TTC549 (cell line): ENCODE measurements around the gene DAPK2.
"Not testable (repeated sequence)": the region's sequence is repeated elsewhere in the genome, so short reads cannot be mapped to it uniquely, and the experiment has no call there.

Experiments
- FAIRE-seq: peaks from 2 replicates; lab custom pipeline; 2012; peaks lifted over from hg19 to GRCh38; lab: Jason Lieb, UNC

The DAPK2 gene

DNA sequence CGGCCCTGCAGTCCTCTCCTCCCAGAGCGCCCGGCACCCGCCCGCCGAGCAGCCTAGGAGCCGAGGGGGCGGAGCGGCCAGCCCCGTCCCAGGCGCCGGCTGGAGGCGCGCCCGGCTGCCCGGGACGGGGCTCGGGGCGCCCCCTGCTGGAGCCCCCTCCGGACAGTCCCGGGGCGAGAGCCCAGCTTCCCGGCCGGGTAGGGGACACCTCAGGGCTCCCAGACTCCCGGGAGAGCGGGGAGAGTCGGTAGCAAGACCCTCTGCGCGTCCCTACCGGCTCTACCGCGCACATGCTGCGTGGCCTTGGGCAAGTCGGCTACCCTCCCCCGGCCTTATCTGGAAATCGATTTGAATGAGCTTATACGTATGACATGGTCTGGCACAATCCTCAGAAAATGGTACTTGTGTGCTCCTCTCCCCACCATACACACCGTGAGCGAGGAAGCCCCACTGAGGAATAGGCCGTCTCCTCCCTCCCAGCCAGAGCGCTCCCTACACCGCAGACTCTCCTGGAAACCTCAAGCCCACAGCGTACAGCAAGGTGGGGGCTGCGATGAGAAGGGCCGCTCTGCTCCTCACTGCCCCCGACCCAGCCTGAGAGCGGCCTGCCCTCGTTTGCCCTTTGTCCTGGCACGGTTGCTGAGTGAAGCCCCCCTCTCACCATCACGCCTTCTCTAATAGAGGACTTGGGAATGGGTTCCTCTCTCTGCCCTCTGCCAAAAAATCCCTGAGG lies at the start of gene DAPK2:
Gene DAPK2, minus strand, starts transcription at position 65 of the 733 bp plus-strand sequence. CDS start 6,224 bp downstream, outside the sequence.
- no peak for FAIRE-seq

DNA sequence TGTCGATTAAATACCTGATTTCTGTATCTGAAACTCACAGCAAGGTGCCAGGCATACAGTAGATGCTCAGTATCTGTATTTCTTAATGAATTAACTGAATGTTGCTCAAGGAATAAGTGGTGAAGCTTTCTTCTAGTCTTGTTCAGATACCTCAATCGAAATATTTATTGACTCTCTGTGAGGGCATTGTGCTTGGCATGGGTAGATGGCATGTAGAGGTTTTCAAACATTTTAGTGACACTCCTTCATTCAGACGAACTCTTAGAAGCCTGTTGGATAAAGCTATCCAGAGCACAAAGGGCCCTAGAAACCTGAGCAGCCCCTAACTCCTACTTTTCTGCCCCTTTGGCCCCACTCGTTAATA lies 49.1 kb upstream of the DAPK2 start:
- FAIRE-seq: no peak

DNA sequence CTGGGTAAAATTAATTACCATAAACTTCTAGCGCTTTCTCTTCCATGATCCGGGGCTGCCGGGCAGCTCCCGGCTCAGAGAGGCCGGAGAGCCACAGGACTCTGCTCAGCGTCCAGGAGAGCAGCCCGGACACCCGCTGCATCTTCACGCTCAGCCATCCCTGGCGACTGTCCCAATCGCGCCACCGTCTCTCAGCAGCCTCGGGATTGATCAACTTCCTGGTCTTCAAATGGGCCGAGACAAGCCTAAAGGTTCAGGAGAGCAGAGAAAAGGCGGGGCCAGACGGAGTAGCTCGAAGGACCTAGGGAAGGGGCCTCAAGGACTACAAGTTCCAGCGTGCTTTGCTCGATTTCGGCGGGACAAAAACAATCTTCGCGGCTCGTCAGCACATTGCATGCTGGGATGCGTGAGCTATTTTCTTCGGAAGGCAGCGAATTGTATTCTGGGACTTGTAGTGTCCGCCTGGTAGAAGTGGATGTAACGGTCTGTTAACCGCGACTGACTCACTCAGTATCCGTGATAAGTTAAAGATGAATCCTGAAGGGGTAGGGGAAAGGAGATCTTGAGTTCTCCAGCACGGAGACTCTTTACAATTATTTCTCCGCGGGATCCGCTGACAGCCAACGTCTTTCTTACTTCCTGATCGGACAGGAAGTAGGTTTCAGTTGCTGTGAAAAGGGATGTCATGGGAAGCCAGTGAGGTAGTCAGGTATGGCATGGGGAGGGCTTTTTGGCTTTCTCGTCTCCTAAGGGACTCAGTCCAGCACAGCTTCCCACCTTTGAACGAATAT lies 47.5 kb upstream of the DAPK2 start, which contains the start of gene CIAO2A:
Gene CIAO2A, minus strand, starts transcription at position 212 of the 791 bp plus-strand sequence. Its CDS starts 70 bp downstream, at position 142.
- peak; percentile 85 for FAIRE-seq

DNA sequence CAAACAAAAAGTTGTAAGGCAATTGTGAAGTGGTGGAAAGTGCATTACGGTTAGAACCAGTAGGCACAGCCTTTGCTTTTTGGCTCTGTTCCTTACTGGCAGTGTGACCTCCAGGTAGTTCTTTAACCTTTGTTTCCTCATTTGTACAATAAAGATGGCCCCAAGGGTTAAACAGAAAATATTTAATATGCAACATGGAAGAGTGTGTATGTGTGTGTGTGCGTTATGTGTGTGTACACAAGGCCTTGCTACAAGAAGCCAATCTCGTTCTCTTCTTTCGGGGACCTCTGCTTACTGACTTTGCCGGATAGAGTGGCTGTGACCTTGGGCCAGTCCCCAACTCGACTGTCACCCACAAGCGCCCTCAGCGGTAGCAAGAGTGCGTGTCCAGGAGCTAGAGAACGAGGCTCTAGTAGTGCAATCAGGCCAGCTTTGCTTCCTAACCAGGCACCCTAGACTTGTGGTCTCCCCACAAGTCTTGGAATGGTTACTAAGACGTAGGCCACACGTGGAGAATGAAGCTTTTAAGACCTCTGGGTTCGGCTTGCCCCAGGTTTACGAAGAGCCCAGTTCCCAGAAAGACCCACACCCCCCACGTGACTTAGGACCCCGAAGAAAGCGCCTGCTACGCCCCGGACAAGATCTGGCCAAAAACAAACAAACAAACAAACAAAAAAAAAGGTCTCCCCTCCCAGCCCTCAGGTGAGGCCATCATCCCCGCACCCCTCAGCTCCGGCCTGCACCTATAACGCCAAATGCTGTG lies 46.8 kb upstream of the DAPK2 start:
- no peak for FAIRE-seq

DNA sequence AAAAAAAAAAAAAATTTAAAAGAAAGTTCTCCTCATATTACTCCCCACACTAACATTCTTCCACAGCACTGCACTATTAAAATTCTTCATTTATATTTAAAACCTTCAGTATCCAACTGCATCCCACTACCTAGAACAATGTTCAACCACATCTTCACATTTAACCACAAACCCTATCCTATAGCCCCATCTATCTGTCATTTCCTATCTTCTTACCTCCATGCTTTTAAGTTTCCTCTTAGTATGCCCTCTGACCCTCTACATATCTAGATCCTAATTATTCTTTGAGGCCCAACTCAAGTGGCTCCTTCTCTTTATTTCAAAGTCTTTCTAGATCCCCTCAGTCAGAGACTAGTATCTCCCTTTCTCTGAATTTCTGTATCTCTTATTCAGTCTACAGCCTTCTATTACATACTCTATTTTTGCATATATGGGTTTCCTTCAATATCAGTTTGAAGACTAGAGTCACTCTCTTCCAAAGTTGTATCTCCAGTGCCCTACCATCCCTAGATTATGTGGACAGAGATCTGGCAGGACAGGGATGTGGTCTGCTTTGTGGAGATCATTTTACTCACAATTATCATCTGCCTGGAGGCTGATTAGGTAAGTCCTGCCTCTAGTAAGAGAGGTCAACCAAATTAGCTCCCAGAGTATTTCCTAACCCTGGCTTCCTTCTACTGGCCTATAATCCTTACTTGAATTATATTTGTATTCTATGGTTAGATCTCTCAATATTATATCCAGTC lies 46.0 kb upstream of the DAPK2 start:
- FAIRE-seq: no peak

DNA sequence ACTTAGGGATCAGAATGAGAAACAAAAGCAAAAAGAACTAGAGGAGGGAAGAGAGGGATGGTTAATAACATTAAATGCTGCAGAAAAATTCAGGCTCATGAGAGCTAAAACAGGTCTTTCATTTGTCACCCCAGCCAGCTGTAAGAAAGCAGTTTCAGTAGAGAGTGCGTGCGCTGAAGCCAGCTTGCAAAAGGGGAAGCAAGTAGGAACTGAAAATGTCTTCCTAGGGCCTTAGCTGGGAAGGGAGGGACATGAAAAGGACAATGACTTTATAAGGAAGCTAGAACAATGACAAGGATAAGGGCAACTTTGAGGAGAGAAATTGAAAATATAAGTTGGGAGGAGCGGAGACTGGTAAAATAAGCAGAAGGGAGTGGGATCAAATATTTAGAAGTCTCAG lies 44.2 kb upstream of the DAPK2 start:
- no peak for FAIRE-seq

DNA sequence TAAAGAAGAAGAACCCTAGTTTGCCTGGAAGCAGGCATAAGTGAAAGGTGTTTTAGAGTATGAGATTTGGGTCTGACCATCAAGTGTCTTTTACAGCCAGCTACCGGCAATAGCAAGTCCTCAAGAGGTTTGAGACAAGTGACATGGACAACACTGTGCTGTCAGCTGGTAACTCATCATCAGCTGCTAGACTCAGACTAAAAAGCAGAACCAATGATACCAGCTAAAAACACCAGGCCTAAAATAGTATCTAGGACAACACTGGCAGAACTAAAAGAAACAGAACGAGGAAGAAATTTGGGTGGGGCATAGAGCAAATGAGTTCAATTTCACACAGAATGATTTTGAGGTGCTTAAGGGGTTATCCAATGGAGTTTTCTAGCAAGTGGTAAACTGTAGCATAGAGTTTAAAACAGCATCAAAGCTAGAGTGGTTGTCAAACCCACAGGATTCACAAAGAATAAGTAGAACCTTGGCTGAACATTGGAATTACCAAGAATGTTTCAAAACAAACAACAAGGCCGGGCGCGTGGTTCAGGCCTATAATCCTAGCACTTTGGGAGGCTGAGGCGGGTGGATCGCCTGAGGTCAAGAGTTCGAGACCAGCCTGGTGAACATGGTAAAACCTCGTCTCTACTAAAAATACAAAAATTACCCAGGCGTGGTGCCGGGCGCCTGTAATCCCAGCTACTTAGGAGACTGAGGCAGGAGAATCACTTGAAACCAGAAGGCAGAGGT lies 43.4 kb upstream of the DAPK2 start:
- no peak for FAIRE-seq

DNA sequence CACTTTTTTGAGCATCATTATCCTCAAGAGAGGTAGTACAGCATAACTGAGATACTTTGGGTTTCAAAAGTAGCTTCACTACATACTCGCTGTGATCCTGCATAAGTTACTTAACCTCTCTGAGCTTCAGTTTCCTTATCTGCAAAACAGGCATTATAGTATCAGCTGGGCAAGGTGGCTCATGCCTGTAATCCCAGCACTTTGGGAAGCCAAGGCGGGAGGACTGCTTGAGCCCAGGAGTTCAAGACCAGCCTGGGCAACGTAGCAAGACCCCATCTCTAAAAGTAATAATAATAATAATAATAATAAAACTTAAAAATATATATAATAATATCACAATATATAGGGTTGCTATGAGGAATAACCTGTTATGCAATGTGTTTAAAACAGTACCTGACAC lies 36.5 kb upstream of the DAPK2 start:
- FAIRE-seq: no peak

DNA sequence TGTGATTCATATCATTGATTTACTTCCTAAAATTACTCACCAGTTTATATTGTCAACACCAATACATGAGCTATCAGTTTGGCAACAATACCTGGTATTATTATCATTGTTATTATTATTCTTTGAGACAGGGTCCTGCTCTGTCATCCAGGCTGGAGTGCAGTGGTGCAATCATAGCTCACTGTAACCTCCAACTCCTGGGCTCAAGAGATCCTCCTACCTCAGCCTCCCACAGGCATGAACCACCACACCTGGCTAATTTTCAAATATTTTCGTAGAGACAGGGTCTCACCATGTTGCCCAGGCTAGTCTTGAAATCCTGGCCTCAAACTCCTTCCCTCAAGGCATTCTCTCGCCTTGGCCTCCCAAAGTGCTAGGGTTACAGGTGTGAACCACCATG lies 27.2 kb upstream of the DAPK2 start:
- FAIRE-seq: not testable (repeated sequence)

DNA sequence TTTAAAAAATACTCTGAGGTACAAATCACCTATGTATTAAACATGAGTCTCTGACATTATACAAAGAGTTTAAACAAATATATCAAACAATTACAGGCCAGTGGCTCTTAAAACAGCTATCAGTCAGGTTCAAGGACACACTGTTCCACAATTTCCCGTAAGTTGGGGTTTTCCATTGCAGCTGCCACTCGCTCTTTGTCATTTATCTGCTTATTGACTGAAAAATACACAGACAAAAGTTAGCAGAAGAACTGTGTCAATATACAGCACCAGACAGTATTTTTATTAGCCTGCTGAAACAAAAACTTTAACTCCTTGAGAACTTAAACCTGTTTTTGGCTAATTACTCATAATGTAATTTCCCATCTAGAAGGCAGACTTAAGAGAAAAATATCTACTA lies 26.5 kb upstream of the DAPK2 start:
- no peak for FAIRE-seq

DNA sequence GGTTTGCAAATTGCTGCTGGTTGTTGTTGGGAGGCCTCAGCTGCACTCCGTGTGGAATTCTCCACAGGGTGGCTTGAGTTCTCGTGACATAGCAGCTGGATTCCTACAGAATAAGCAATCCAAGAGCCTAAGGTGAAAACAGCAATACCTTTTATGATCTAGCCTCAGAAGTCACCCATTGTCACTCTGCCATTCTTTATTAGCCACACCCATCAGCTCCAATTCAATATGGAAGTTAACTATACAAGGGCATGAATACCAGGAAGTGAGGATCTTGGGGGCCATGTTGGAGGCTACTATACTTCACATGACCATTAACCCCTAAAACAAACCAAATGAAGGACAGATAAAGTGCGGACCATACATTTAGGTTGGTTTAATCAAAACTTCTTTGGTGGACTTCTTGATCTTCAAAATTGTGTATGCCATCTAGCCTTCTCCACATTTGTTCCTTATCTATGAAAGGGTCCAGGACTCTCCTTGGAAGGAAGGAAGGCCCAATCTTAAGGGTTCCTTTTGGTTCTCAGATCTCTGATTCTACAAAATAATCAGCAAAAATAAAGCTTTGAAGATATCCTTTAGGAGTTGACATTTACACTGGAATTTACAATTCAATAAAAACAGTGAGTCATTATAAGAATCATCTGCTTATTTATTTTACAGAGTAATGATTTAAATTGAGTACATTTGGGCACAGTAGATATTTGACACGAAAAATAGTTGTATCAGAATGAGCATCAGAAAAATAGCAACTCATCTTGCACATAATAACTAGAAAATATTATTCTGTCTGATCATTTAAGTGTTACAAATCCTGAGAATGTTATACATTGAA lies 25.9 kb upstream of the DAPK2 start:
- no peak for FAIRE-seq

DNA sequence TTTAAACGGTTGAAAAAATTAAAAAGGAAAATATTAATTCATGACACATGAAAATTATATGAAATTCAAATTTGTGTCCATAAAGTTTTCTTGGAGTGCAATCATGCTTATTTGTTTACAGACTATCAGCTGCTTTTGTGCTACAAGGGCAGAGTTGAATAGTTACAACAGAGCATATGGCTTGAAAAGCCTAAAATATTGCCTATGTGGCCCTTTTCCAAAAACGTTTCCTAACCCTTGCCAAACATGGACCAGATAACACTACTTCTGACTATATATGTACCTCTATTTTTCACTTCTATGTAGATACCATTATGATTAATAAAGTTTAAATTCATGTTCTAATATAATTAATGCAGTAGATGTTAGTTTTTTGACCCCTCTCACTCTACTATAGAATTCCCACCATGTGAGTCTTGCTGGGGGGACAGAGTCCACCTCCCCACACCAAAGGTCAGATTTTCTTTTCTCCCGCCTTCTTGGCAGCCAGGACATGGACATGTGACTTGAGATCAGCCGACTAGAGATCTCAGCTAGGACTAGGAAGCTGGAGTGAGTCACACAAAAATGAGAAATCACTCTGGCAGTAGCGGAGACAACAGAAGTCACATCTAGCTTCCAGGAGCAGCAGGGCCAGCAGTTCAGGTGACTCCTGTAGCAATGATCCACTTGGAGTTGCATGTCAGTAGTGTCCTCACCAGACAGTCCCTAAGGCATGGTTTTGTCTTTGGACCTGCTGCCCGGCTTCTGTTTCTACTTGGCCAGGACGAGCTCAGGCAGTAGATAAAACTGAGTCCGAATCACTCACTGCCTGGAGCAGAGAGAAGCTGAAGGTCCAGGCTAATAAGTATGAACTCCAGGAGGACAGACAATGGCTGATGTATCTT lies 24.9 kb upstream of the DAPK2 start:
- FAIRE-seq: no peak

DNA sequence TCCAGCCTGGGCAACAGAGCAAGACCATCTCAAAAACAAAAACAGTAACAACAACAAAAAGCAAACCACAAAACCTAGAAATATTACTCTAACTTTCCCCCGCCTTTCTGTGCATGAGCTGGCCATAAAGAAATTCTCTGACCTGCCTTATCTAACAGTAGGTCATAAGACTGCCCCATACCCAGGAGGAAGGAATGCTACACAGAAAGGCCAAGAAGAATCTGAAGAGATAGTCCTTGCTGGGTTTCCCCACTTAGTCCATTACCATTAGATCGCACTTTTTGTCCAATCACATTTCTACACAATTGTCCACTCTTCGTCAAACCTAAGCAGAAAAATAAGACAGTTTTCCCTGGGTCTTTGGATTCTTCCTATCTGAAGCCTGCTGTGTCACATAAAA lies 23.8 kb upstream of the DAPK2 start:
- no peak for FAIRE-seq

DNA sequence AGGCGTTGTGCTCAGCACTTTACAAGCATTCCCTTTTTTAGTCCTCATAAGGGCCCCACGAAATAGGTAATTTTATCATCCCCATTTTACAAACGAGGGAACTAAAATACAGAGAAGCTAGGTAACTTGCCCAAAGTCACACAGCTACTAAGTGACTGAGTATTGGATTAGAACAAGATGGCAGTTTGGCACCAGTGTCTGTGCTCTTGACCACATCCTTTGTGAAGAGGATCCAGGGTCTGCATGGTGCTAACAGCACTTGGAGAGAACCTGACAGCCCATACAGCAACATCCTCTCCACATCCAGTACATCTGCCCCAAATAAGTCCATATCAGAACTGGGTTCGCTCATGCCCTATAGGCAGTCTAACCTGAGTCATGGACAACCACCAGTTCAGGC lies 21.8 kb upstream of the DAPK2 start:
- FAIRE-seq: no peak

DNA sequence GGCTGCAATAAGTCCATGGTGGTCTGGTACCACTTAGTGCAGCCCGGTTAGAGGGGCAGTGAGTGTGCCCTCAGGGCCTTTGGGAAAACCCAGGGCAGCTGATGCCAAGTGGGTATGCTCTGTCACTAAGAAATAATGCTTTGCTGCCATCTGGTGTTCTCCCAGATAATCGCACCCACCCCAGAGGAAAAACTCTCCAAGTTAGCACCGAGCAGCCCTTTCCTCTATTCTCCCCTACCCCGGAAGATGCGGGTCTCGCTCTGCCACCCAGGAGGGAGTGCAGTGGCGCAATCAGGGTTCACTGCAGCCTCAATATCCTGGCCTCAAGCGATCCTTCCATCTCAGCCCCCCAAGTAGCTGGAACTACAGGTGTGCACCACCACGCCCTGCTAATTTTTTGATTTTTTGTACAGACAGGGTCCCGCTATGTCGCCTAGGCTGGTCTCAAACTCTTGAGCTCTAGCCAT lies 21.3 kb upstream of the DAPK2 start:
- FAIRE-seq: no peak

DNA sequence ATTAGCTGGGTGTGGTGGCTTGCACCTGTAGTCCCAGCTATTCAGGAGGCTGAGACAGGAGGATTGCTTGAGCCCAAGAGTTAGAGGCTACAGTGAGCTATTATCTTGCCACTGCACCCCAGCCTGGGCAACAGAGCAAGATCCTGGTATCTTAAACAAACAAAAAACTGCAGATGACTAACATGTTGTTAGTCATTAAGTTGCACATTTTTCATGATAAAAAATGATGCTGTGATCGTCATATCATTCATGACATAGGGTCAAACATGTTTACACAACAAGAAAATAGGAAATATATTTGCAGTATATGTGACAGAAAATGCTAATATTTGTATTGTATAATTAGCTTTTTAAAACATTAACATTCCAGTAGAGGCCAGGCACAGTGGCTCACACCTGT lies 20.2 kb upstream of the DAPK2 start:
- no peak for FAIRE-seq

DNA sequence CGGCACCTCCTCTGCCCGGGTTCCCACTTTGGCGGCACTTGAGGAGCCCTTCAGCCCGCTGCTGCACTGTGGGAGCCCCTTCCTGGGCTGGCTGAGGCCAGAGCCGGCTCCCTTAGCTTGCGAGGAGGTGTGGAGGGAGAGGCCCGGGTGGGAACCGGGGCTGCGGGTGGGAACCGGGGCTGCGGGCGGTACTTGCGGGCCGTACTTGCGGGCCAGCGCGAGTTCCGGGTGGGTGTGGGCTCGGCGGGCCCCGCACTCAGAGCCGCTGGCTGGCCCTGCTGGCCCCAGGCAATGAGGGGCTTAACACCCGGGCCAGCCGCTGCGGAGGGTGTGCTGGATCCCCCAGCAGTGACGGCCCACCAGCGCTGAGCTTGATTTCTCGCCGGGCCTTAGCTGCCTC lies 14.4 kb upstream of the DAPK2 start:
- FAIRE-seq: no peak

DNA sequence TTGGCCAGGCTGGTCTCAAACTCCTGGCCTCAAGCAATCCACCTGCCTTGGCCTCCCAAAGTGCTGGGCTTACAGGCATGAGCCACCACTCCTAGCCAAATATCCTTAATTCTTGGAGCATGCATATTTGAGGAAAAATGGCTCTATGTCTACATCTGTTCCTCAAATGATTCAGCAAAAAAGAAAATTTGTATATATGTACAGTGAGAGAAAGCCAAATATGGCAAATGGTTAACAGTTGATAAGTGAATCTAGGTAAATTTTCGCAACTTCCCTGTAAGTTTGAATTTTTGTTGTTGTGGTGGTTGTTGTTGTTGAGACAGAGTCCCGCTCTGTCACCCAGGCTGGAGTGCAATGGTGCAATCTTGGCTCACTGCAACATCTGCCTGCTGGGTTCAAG lies 12.8 kb upstream of the DAPK2 start:
- FAIRE-seq: not testable (repeated sequence)

DNA sequence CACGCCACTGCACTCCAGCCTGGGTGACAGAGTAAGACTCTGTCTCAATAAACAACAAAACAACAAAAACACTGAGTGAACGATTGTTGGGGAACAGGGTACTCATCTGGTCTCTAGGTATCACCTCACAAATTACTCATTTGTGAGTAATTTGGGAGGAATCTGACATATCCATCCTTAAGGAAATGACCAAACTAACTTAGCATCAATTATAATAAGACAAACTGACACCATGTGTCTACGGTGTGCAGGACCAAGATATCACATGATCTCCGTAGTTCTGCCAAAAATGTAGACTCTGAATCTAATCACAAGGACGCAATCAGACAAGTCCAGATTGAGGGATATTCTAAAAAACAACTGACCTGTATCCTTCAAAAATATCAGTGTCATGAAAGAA lies 12.0 kb upstream of the DAPK2 start:
- FAIRE-seq: no peak
